HCT116 (cell line): ENCODE data around the gene IQCC. TPM values are rescaled to one million over a fixed set of nuclear protein-coding genes. Genes with fewer than 3 reads are reported as not detected.

ENCODE experiments used
- ATAC-seq: fragments of 200-7000 bp; cut with Tn5 transposase; 2 replicates; pipeline ENCODE4 v1.9.1; 2020; ENCODE audit warnings: mild to moderate bottlenecking, moderate library complexity
- BruUV-seq: library from RNA; stranded (reverse); fragments of 400-500 nt; replicated peaks from 2 replicates; lab custom pipeline; 2021; lab: Mats Ljungman, UMichigan
- CTCF ChIA-PET: fragments of 300-600 bp; sonication (Branson Sonifier 250); formaldehyde crosslinking; loops from one replicate; lab custom pipeline; 2021; ENCODE audit warnings: antibody characterized with exemption; lab: Charles Lee
- POLR2A ChIA-PET: fragments of 300-600, 350-600 bp; sonication (Branson Sonifier 250); formaldehyde crosslinking; loops from one replicate; lab custom pipeline; 2021; ENCODE audit warnings: antibody characterized with exemption; lab: Charles Lee
- RAD21 ChIA-PET, 2 experiments: fragments of 300-600 bp; sonication (Branson Sonifier 250); formaldehyde crosslinking; loops; one replicate each; lab custom pipeline; 2023; ENCODE audit warnings: low total read pairs in 2 of 2; ENCODE audit not compliant: uncharacterized antibody in 2 of 2, unreplicated experiment in 2 of 2, low non-redundant PET in 1 of 2; lab: Charles Lee
- DNase-seq: peaks from one replicate; pipeline ENCODE4 v3.0.0-alpha.2; 2010; ENCODE audit warnings: low read depth, low spot score
- H2AFZ ChIP-seq: fragments of 200-600 bp; shearing (Covaris generic), sonication (generic); 2 replicates; pipeline ENCODE4 v1.6.1; 2017; ENCODE audit warnings: low read depth, mixed run types, mixed read lengths, antibody characterized with exemption, low read length; ENCODE audit not compliant: poor library complexity, severe bottlenecking
- H3K27ac ChIP-seq: 2 replicates; pipeline ENCODE4 v1.5.1; 2012; ENCODE audit warnings: low read depth, low read length
- H3K27me3 ChIP-seq: fragments of 200-600 bp; sonication (generic); 2 replicates; pipeline ENCODE4 v1.6.1; 2016; ENCODE audit warnings: mixed run types, low read length, mixed read lengths; ENCODE audit not compliant: insufficient read depth
- H3K36me3 ChIP-seq, 2 experiments: fragments of 200-500 bp in 1 of 2; fragments of 200-600 bp in 1 of 2; sonication (Bioruptor generic) in 1 of 2; sonication (generic) in 1 of 2; 2 replicates each; pipeline versions ENCODE4 v1.5.1 to v1.6.1; 2014 to 2016; ENCODE audit warnings: low read length in 2 of 2, inconsistent platforms in 1 of 2, mixed read lengths in 1 of 2, mixed run types in 1 of 2; ENCODE audit not compliant: insufficient read depth in 2 of 2, control insufficient read depth in 1 of 2
- H3K4me1 ChIP-seq, 2 experiments: fragments of 200-600 bp in 1 of 2; sonication (generic) in 1 of 2; 2 replicates each; pipeline versions ENCODE4 v1.5.1 to v1.6.1; 2012 to 2017; ENCODE audit warnings: low read length in 2 of 2, inconsistent platforms in 1 of 2, mild to moderate bottlenecking in 1 of 2, mixed read lengths in 1 of 2, mixed run types in 1 of 2, moderate library complexity in 1 of 2; ENCODE audit not compliant: insufficient read depth in 2 of 2, control insufficient read depth in 1 of 2
- H3K4me2 ChIP-seq: fragments of 200-600 bp; sonication (generic); 2 replicates; pipeline ENCODE4 v1.6.1; 2017; ENCODE audit warnings: mixed run types, low read length, mixed read lengths
- H3K4me3 ChIP-seq, 2 experiments: fragments of 200-600 bp in 1 of 2; sonication (generic) in 1 of 2; replicated peaks in 1 of 2; 2 replicates each; pipeline ENCODE4 v1.5.1; 2011 to 2016; ENCODE audit warnings: low read length in 2 of 2, control low read depth in 1 of 2, low read depth in 1 of 2, mild to moderate bottlenecking in 1 of 2, mixed read lengths in 1 of 2, mixed run types in 1 of 2
- H3K79me2 ChIP-seq: fragments of 200-600 bp; sonication (generic); 2 replicates; pipeline ENCODE4 v1.6.1; 2017; ENCODE audit warnings: mild to moderate bottlenecking, mixed run types, low read length, moderate library complexity, mixed read lengths; ENCODE audit not compliant: insufficient read depth
- H3K9ac ChIP-seq: fragments of 200-600 bp; sonication (generic); 2 replicates; pipeline ENCODE4 v1.6.1; 2016; ENCODE audit warnings: low read length, mixed read lengths
- H3K9me2 ChIP-seq: fragments of 200-600 bp; sonication (generic), shearing (Covaris generic); 2 replicates; pipeline ENCODE4 v1.6.1; 2017; ENCODE audit warnings: mixed run types, mild to moderate bottlenecking, moderate library complexity; ENCODE audit not compliant: insufficient read depth
- H3K9me3 ChIP-seq, 2 experiments: fragments of 200-500 bp in 1 of 2; fragments of 200-600 bp in 1 of 2; sonication (Bioruptor generic) in 1 of 2; sonication (generic) in 1 of 2; 2 replicates each; pipeline ENCODE4 v1.6.1; 2014 to 2017; ENCODE audit warnings: low read length in 2 of 2, mixed read lengths in 2 of 2, inconsistent platforms in 1 of 2, low read depth in 1 of 2, mild to moderate bottlenecking in 1 of 2, mixed run types in 1 of 2, moderate library complexity in 1 of 2; ENCODE audit not compliant: control insufficient read depth in 1 of 2, insufficient read depth in 1 of 2
- H4K20me1 ChIP-seq: fragments of 200-600 bp; sonication (generic), shearing (Covaris generic); 2 replicates; pipeline ENCODE4 v1.6.1; 2017; ENCODE audit warnings: mixed run types, mild to moderate bottlenecking, moderate library complexity; ENCODE audit not compliant: insufficient read depth
- ATF3 ChIP-seq: IDR thresholded peaks from 2 replicates; pipeline ENCODE4 v1.6.1; 2012
- CBX3 ChIP-seq: IDR thresholded peaks from 2 replicates; pipeline ENCODE4 v1.6.1; 2012; ENCODE audit warnings: low read depth
- CEBPB ChIP-seq: IDR thresholded peaks from 2 replicates; pipeline ENCODE4 v1.6.1; 2012; ENCODE audit warnings: low read depth
- ELF1 ChIP-seq: IDR thresholded peaks from 2 replicates; pipeline ENCODE4 v1.6.1; 2012; ENCODE audit warnings: low read depth, borderline replicate concordance
- FOSL1 ChIP-seq: IDR thresholded peaks from 2 replicates; pipeline ENCODE4 v1.6.1; 2012; ENCODE audit warnings: low read depth
- POLR2A ChIP-seq: IDR thresholded peaks from 2 replicates; pipeline ENCODE4 v1.7.0; 2011; ENCODE audit warnings: borderline replicate concordance; ENCODE audit not compliant: insufficient read depth, insufficient read length; ENCODE audit errors: extremely low read depth
- REST ChIP-seq: IDR thresholded peaks from 2 replicates; pipeline ENCODE4 v1.6.1; 2012; ENCODE audit warnings: low read depth
- SP1 ChIP-seq: IDR thresholded peaks from 2 replicates; pipeline ENCODE4 v1.6.1; 2012; ENCODE audit warnings: low read depth
- SRF ChIP-seq: IDR thresholded peaks from 2 replicates; pipeline ENCODE4 v1.6.1; 2012; ENCODE audit warnings: low read depth
- TCF7L2 ChIP-seq: IDR thresholded peaks from 2 replicates; pipeline ENCODE4 v1.7.0; 2011; ENCODE audit warnings: borderline replicate concordance, inconsistent platforms; ENCODE audit not compliant: insufficient read depth, insufficient read length; ENCODE audit errors: extremely low read depth
- intact Hi-C: fragments of 100-400 bp; cut with micrococcal nuclease; formaldehyde crosslinking; loops from 2 replicates; pipeline ENCODE4 v1.10.0; 2022
- total RNA-seq: library from RNA; stranded (reverse); gene quantifications from one replicate; pipeline ENCODE4 v1.2.1, GENCODE V29; 2021; ENCODE audit not compliant: unreplicated experiment

Gene IQCC
- total RNA-seq, 1 experiment from 2014 or later = 4.7 TPM

GRCh38 chr1:32220746-32221580 lies 15.5 kb downstream of the IQCC start:
- ChIA-PET RAD21 (no interaction called here), CTCF (interaction anchor here (0.7 kb wide), 1 partner anchor 115 kb away, joined by 3 read pairs; the partner anchor contains the start of gene MARCKSL1), POLR2A (no interaction called here)
- H3K36me3 ChIP-seq = peaks cover 8 to 19% of the 10 kb centered on the region in 2 experiments; a peak in 2 of 4 replicates
- intact Hi-C loops = no loop called here
- H3K4me3 ChIP-seq = peak overlapping the region; percentile 96 to 99
- H3K9ac ChIP-seq = peak overlapping the region; percentile 99
- BruUV-seq = no TSS peak
- H3K79me2 ChIP-seq = peaks cover 39% of the 10 kb centered on the region
- DNase-seq = no peak
- peak overlapping the region; percentile 96 for H3K4me2 ChIP-seq
- H3K27me3 ChIP-seq = no peaks in the 10 kb centered on the region
- no peaks in the 10 kb centered on the region for H3K9me2 ChIP-seq
- no peaks in the 10 kb centered on the region for H3K9me3 ChIP-seq
- no peak overlapping the region for H2AFZ ChIP-seq
- no peak for TF ChIP-seq ELF1
- TF ChIP-seq POLR2A = no peak
- TF ChIP-seq SRF = no peak
- TF ChIP-seq CEBPB = no peak
- TF ChIP-seq REST = no peak
- no peak for TF ChIP-seq TCF7L2
- TF ChIP-seq ATF3 = no peak
- TF ChIP-seq CBX3 = no peak
- TF ChIP-seq FOSL1 = no peak
- no peak for TF ChIP-seq SP1
- TF ChIP-seq, all 23 proteins: peak for 0
- H3K27ac ChIP-seq = peak overlapping the region; percentile 68
- peaks cover 15 to 37% of the 10 kb centered on the region in 2 experiments for H3K4me1 ChIP-seq
- no peak for ATAC-seq
- H4K20me1 ChIP-seq = no peaks in the 10 kb centered on the region
